Right lobe of liver (tissue), 4 donors: ENCODE data around the gene ALCAM.

Experiments
- POLR2A ChIP-seq: fragments of 450-650 bp; IDR thresholded peaks from one replicate; pipeline ENCODE4 v1.6.1; 2017; ENCODE audit warnings: antibody characterized with exemption, mild to moderate bottlenecking
- TF ChIP-seq, protein P1 (sequence below), 4 donors: fragments of 200-600 bp in 3 of 4; fragments of 450-650 bp in 1 of 4; IDR thresholded peaks; one replicate each; pipeline versions ENCODE4 v1.5.1 to v1.8.0; 2016 to 2022; ENCODE audit warnings: antibody characterized with exemption in 4 of 4, mild to moderate bottlenecking in 2 of 4
- donor health status: DM: no; HTN: no; CAD: no.
- donor health status: DM: no; HTN: no; CAD: no.
- donor health status: DM: no; HTN: yes; CAD: no.

DNA sequence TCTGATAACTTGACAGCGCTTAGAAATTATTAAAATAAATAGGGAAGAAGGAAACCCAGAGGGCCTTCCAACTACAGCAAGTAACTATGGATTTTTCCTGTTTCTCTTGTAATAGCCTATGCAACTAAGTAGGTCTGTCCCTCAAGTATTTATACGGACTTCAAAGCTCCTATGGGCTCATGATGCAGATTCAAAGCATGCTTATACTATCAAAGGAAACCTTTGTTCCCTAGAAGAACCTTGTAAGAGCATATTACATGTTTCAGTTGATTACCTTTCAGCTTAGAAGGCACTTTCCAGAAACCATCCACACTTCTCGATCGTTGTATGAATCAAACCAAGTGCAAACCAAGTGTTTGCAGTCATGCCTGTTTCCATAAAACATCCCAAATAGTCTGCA is 158.8 kb downstream of the ALCAM start:
- TF ChIP-seq, protein P1, sequence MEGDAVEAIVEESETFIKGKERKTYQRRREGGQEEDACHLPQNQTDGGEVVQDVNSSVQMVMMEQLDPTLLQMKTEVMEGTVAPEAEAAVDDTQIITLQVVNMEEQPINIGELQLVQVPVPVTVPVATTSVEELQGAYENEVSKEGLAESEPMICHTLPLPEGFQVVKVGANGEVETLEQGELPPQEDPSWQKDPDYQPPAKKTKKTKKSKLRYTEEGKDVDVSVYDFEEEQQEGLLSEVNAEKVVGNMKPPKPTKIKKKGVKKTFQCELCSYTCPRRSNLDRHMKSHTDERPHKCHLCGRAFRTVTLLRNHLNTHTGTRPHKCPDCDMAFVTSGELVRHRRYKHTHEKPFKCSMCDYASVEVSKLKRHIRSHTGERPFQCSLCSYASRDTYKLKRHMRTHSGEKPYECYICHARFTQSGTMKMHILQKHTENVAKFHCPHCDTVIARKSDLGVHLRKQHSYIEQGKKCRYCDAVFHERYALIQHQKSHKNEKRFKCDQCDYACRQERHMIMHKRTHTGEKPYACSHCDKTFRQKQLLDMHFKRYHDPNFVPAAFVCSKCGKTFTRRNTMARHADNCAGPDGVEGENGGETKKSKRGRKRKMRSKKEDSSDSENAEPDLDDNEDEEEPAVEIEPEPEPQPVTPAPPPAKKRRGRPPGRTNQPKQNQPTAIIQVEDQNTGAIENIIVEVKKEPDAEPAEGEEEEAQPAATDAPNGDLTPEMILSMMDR (IDR thresholded peaks at IDR 0.05), result no peak
- TF ChIP-seq POLR2A, result no peak
